Adipocyte (in vitro differentiated cells): ENCODE measurements around the gene DUSP3.
A peak's percentile ranks its signal among the peaks of the same experiment; 100 is the strongest.
"Not testable (repeated sequence)": the region's sequence is repeated elsewhere in the genome, so short reads cannot be mapped to it uniquely, and the experiment has no call there.

Experiments used
- DNase-seq: peaks from one replicate; pipeline ENCODE4 v3.0.0-alpha.2; 2015; ENCODE audit warnings: low read depth
- H3K27me3 ChIP-seq: replicated peaks from 2 replicates; pipeline ENCODE4 v1.7.0; 2013; ENCODE audit warnings: mild to moderate bottlenecking, low read length, moderate library complexity; ENCODE audit not compliant: control insufficient read depth, insufficient read depth
- H3K36me3 ChIP-seq: 2 replicates; pipeline ENCODE4 v1.7.0; 2013; ENCODE audit warnings: low read length, mild to moderate bottlenecking, moderate library complexity; ENCODE audit not compliant: control insufficient read depth, insufficient read depth, severe bottlenecking
- H3K4me1 ChIP-seq: 2 replicates; pipeline ENCODE4 v1.7.0; 2013; ENCODE audit warnings: mild to moderate bottlenecking, low read length, moderate library complexity; ENCODE audit not compliant: control insufficient read depth, insufficient read depth
- H3K4me3 ChIP-seq: 2 replicates; pipeline ENCODE4 v1.7.0; 2013; ENCODE audit warnings: mild to moderate bottlenecking, low read length, moderate library complexity
- H3K9ac ChIP-seq: 2 replicates; pipeline ENCODE4 v1.7.0; 2013; ENCODE audit warnings: mild to moderate bottlenecking, low read length, moderate library complexity
- H3K9me3 ChIP-seq: 2 replicates; pipeline ENCODE4 v1.7.0; 2013; ENCODE audit warnings: mild to moderate bottlenecking, low read length, moderate library complexity; ENCODE audit not compliant: control insufficient read depth

The DUSP3 gene

DNA sequence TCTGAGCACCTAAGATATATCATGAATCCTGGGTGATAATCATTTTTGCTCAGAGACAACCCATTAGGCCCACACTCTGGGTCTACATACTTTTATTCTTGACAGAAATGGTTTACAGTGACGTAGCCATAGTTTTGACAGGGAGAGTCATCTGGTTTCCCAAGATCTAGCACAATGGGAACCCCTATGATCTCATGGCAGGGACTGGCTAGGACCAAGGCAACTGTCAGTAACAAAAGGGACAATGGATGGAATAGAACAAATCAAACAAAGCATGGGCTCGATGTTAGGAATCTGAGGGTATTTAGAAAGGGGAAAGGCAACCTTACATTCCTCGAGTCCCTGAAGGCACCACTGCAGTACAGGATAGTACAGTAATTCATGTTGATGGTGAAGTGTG lies 22.0 kb upstream of the DUSP3 start:
- Histone ChIP-seq H3K4me1 (no peaks in the 10 kb centered on the region), H3K36me3 (peaks cover 12% of the 10 kb centered on the region), H3K4me3 (no peak overlapping the region), H3K9ac (no peak overlapping the region), H3K27me3 (no peaks in the 10 kb centered on the region), H3K9me3 (no peaks in the 10 kb centered on the region)
- DNase-seq = no peak

DNA sequence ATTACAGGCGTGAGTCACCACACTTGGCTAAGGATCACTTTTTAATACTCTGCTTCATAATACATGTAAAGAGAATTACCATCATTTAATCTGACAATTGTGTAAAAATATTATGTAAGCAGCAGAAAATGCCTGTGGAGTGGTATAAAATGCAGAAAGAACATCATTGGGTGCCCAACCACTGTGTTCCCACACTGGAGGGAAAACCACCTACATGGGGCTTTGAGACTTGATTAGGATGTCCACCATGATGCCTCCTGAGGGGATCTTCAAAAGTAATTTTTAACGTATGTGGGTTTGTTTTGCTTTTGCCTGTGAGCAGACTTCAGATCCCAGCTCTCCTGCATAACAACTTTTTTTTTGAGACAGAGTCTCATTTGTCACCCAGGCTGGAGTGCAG lies 20.3 kb upstream of the DUSP3 start:
- DNase-seq = no peak
- Histone ChIP-seq H3K27me3 (no peaks in the 10 kb centered on the region), H3K36me3 (peaks cover 8% of the 10 kb centered on the region), H3K4me3 (no peak overlapping the region), H3K4me1 (no peaks in the 10 kb centered on the region), H3K9ac (no peak overlapping the region), H3K9me3 (no peaks in the 10 kb centered on the region)

DNA sequence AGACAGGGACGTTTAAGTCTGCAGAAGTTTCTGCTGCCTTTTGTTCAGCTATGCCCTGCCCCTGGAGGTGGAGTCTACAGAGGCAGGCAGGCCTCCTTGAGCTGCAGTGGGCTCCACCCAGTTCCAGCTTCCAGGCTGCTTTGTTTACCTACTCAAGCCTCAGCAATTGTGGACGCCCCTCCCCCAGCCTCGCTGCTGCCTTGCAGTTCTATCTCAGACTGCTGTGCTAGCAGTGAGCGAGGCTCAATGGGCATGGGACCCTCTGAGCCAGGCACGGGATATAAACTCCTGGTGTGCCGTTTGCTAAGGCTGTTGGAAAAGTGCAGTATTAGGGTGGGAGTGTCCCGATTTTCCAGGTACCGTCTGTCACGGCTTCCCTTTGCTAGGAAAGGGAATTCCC lies 19.2 kb upstream of the DUSP3 start:
- H3K27me3 ChIP-seq, H3K4me3 ChIP-seq, H3K9ac ChIP-seq, H3K4me1 ChIP-seq, DNase-seq, H3K9me3 ChIP-seq, H3K36me3 ChIP-seq: not testable (repeated sequence)

DNA sequence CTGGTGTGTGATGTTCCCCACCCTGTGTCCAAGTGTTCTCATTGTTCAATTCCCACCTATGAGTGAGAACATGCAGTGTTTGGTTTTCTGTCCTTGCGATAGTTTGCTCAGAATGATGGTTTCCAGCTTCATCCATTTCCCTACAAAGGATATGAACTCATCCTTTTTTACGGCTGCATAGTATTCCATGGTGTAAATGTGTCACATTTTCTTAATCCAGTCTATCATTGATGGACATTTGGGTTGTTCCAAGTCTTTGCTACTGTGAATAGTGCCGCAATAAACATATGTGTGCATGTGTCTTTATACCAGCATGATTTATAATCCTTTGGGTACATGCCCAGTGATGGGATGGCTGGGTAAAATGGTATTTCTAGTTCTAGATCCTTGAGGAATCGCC lies 13.9 kb upstream of the DUSP3 start:
- not testable (repeated sequence) for H3K36me3 ChIP-seq, DNase-seq, H3K9ac ChIP-seq, H3K27me3 ChIP-seq, H3K9me3 ChIP-seq, H3K4me1 ChIP-seq, H3K4me3 ChIP-seq

DNA sequence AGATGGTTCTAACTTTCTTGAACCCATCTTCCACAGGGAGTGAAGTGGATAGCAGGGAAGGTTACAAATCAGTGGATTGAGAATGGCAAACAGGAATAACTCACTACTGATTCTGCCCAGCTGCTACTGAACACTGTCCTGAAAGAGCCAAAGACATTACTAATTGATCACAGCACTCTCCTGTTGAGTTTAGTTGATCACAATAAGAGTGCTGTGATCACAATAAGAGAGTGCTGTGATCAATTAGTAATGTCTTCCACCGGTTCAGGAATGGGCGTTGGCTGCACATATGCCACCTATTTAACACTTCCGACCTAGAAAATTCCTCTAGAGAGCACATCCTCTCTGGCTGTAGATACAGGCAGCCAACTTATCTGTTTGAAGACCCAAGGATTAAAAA lies 12.8 kb upstream of the DUSP3 start:
- DNase-seq = peak; percentile 24
- H3K9me3 ChIP-seq = no peaks in the 10 kb centered on the region
- no peaks in the 10 kb centered on the region for H3K27me3 ChIP-seq
- no peak overlapping the region for H3K4me3 ChIP-seq
- H3K4me1 ChIP-seq = peaks cover under 1% of the 10 kb centered on the region
- no peak overlapping the region for H3K9ac ChIP-seq
- no peaks in the 10 kb centered on the region for H3K36me3 ChIP-seq

DNA sequence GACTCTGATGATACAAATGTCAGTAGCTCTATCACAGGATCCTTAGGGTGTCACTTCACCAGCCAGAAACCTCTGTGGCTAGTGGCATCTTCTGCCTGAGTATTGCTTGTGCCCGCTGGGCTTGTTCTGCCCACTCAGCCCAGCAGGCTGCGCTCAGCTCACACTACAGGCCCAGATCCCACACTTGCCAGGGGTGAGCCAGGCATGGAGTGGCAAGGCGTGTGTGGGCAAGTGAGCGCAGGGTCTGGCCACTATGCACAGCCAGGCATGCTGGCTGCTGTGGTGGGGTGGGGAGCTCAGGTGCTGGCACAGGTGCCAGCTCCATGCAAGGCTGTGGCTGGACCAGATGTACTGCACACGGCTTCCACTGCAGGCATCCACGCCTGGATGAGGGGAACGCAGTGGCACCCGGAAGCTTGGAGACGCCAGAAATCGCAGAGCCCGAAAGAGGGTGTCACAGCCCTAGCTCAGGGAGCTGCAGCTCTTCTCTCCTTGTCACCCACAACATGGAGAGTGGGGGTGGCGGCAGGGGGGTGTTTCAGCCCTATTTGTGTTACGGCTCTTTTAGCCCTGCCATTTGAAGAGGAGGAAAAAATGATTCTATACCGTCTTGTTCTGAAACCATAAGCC lies 11.6 kb upstream of the DUSP3 start:
- Histone ChIP-seq H3K9ac (no peak overlapping the region), H3K27me3 (no peaks in the 10 kb centered on the region), H3K9me3 (no peaks in the 10 kb centered on the region), H3K4me3 (no peak overlapping the region), H3K4me1 (peaks cover 5% of the 10 kb centered on the region), H3K36me3 (no peaks in the 10 kb centered on the region)
- DNase-seq = no peak

DNA sequence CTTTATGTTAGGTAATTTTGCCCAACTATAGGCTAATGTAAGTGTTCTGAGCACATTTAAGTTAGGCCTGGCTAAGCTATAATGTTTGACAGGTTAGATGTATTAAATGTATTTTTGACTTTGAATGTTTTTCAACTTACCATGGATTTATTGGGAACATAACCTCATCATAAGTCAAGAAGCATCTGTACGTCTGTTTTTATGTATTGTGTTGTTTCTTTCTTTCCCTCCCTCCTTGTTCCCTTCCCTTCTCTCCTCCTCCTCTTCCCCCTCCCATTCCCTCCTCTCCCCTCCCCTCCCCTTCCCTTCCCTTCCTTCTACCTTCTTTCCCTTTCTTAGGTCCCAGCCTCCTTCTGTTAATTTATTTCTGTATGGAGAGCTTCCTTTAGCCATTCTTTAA lies 10.7 kb upstream of the DUSP3 start:
- no peaks in the 10 kb centered on the region for H3K27me3 ChIP-seq
- peaks cover 8% of the 10 kb centered on the region for H3K4me1 ChIP-seq
- no peak overlapping the region for H3K9ac ChIP-seq
- no peaks in the 10 kb centered on the region for H3K9me3 ChIP-seq
- no peak overlapping the region for H3K4me3 ChIP-seq
- no peaks in the 10 kb centered on the region for H3K36me3 ChIP-seq
- DNase-seq = no peak

DNA sequence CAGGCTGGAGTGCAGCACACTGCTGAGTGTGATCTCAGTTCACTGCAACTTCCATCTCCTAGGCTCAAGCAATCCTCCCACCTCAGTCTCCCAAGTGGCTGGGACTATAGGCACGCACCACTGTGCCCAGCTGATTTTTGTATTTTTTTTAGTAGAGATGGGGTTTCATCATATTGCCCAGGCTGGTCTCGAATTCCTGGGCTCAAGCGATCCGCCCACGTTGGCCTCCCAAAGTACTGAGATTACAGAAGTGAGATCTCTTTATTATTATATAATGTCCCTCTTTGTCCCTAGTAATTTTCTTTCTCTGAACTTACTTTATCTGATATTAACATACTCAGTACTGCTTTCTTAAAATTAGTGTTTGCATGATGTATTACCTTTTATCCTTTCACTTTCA lies 9.8 kb upstream of the DUSP3 start:
- H3K4me1 ChIP-seq = peaks cover 16% of the 10 kb centered on the region
- no peak for DNase-seq
- H3K36me3 ChIP-seq = no peaks in the 10 kb centered on the region
- no peak overlapping the region for H3K4me3 ChIP-seq
- H3K9me3 ChIP-seq = no peaks in the 10 kb centered on the region
- no peak overlapping the region for H3K9ac ChIP-seq
- no peaks in the 10 kb centered on the region for H3K27me3 ChIP-seq

DNA sequence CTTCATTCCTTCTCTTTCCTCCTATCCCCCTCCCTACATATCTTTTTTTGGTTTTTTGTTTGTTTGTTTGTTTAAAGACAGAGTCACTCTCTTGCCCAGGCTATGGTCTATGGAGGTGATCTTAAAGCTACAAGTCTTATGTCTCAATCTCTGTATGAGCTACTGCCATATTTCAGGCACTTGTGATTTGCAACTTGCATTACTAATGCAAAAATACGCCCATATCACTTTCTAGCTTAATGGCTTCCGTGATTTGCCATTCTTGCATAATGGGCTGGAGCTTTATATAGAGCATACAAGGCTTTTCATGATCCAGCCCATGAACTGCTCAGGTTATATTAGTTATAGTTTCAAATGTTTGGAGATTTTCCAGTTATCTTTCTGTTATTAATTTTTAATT lies 9.0 kb upstream of the DUSP3 start:
- Histone ChIP-seq H3K9ac (no peak overlapping the region), H3K4me3 (no peak overlapping the region), H3K4me1 (peaks cover 16% of the 10 kb centered on the region), H3K27me3 (no peaks in the 10 kb centered on the region), H3K36me3 (no peaks in the 10 kb centered on the region), H3K9me3 (no peaks in the 10 kb centered on the region)
- DNase-seq = peak; percentile 19

DNA sequence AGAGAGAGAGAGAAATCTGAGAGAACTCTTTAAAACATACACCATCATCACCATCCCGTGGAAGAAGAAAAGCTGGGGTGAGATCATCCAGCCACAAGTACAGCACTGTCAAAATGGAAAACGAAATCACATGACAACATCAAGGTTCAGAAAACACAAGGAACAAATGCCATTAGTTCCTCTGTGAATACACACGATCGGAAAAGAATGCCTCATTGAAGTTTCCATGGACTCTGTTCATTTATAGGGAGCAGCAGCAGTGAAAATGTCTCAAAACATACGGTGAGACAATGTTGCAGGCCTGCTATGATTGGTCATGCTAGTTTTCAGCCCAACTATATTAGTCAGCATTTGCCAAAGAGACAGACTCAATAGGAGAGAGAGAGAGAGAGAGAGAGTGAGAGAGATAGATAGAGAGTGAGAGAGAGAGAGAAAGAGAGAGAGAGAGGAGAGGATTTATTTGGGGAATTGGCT lies 5.9 kb upstream of the DUSP3 start:
- Histone ChIP-seq H3K9me3 (no peaks in the 10 kb centered on the region), H3K4me1 (peaks cover 16% of the 10 kb centered on the region), H3K27me3 (no peaks in the 10 kb centered on the region), H3K9ac (no peak overlapping the region), H3K36me3 (no peaks in the 10 kb centered on the region), H3K4me3 (no peak overlapping the region)
- peak; percentile 35 for DNase-seq

DNA sequence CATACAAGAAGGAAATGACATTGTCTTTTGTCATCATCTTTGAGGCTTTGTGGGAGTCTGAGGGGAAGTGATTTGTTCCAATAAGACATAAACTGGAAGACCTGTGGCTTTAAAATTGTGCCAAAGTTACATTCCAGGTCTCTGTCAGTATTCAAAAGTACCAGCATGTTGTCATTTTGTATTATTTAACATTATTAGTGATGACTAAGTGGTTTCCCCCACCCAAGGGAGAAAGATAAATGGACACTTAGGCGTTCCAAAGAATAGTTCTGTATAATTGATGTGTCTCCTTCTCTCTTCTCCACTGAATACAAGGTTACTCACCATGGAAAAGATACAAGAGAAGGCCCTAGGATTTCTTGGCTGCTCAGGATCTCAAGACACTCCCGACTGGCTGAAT lies 5.3 kb upstream of the DUSP3 start:
- Histone ChIP-seq H3K4me1 (peaks cover 16% of the 10 kb centered on the region), H3K4me3 (no peak overlapping the region), H3K9me3 (no peaks in the 10 kb centered on the region), H3K36me3 (no peaks in the 10 kb centered on the region), H3K27me3 (no peaks in the 10 kb centered on the region), H3K9ac (no peak overlapping the region)
- no peak for DNase-seq
